OCI-LY7 (cell line): Measurements from ENCODE around the gene OR52H1.

Experiments used
- EZH2phosphoT487 ChIP-seq: fragments of 200-600 bp; sonication (generic); IDR thresholded peaks from 2 replicates; pipeline ENCODE4 v1.6.1; 2018; ENCODE audit warnings: low read depth, borderline replicate concordance, mild to moderate bottlenecking, mixed run types, antibody characterized with exemption, low read length, moderate library complexity, mixed read lengths
- TF ChIP-seq, protein P1 (sequence below): fragments of 200-600 bp; sonication (generic); conservative IDR thresholded peaks from 2 replicates; pipeline ENCODE4 v1.5.1; 2014; ENCODE audit warnings: mild to moderate bottlenecking, antibody characterized with exemption, low read length, moderate library complexity, mixed read lengths

DNA sequence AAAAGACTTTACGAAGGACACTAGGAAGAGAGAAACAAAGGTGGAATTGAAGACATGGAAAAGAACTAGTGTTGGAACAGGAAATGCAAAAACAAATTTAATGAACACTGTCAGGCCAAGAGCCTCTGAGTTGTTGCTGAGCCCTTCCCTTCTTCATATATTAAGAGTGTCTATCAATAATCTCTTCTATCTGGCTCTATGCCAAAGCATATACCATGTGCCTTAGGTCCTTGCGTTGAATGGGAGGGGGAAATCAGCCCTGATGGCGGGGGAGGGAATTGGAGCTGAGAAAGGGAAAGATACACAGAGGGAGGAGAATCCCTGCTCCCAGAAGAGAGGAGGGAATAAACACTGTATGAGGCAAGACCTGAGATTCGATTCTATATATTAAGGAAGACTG lies 26.8 kb upstream of the OR52H1 start:
- TF ChIP-seq, protein P1, sequence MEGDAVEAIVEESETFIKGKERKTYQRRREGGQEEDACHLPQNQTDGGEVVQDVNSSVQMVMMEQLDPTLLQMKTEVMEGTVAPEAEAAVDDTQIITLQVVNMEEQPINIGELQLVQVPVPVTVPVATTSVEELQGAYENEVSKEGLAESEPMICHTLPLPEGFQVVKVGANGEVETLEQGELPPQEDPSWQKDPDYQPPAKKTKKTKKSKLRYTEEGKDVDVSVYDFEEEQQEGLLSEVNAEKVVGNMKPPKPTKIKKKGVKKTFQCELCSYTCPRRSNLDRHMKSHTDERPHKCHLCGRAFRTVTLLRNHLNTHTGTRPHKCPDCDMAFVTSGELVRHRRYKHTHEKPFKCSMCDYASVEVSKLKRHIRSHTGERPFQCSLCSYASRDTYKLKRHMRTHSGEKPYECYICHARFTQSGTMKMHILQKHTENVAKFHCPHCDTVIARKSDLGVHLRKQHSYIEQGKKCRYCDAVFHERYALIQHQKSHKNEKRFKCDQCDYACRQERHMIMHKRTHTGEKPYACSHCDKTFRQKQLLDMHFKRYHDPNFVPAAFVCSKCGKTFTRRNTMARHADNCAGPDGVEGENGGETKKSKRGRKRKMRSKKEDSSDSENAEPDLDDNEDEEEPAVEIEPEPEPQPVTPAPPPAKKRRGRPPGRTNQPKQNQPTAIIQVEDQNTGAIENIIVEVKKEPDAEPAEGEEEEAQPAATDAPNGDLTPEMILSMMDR, result no peak
- no peak for TF ChIP-seq EZH2phosphoT487
